Measurements from ENCODE around the gene ARHGAP25.

DNA sequence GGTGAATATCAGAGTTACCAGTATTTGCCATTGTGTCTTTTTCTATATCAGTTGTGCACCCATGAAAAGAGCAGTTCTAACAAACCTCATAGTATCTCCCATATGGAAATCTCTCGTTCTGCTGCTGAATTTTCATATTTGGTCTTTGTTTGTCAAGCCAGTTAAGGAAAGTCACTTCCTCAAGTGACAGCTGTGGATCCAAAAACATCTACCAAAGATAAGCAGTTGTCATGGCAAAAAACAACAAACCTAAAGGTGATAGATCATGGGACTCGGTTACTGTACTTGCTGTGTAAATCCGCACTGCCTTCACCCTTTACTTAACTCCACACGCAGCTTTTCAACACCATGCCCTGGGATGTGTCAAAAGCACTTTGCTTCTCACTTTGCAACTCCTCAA lies 119.3 kb downstream of the ARHGAP25 start:
- no peak for TF ChIP-seq POLR2A (IDR thresholded peaks at IDR 0.05; ENCODE audit: low read length)
- TF ChIP-seq GATA1 (IDR thresholded peaks at IDR 0.05; ENCODE audit: low read depth, low read length) = no peak

All from erythroblast (primary cell).